Fibroblast of villous mesenchyme (primary cell): Measurements from ENCODE around the gene NCOA1. TPM values are rescaled to one million over a fixed set of nuclear protein-coding genes. Genes with fewer than 3 reads are reported as not detected.

Source experiments
- DNase-seq: peaks from one replicate; pipeline ENCODE4 v3.0.0-alpha.2; 2010; ENCODE audit warnings: low read depth
- H3K4me3 ChIP-seq: 2 replicates; pipeline ENCODE4 v1.5.1; 2011; ENCODE audit warnings: low read depth, mild to moderate bottlenecking, low read length
- CTCF ChIP-seq: IDR thresholded peaks from 2 replicates; pipeline ENCODE4 v1.5.1; 2012; ENCODE audit warnings: low read depth, mild to moderate bottlenecking, low read length; ENCODE audit not compliant: insufficient read depth
- total RNA-seq: library from RNA; depleted of rRNA; stranded (reverse); fragments of >200 nt; gene quantifications from 2 replicates; pipeline ENCODE4 v1.2.3, GENCODE V29; 2012

The NCOA1 gene
- total RNA-seq, 1 donor, result 19.0 TPM

- TF ChIP-seq CTCF, result no peak
- H3K4me3 ChIP-seq, result no peak overlapping the region
- DNase-seq, result no peak
Measured at GRCh38 chr2:24486636-24487205, 4.3 kb upstream of the NCOA1 start.

GRCh38 chr2:24489465-24490180, 1.4 kb upstream of the NCOA1 start:
- no peak overlapping the region for H3K4me3 ChIP-seq
- no peak for TF ChIP-seq CTCF

GRCh38 chr2:24490181-24490689, 819 bp upstream of the NCOA1 start:
- no peak for TF ChIP-seq CTCF
- DNase-seq, result peak; percentile 32
- H3K4me3 ChIP-seq, result peak overlapping the region; percentile 54

More at GRCh38 chr2:24489465-24490180, 1.4 kb upstream of the NCOA1 start:
- no peak for DNase-seq

GRCh38 chr2:24491542-24492420, 727 bp downstream of the NCOA1 start:
- DNase-seq, result peak; percentile 25
- peak overlapping the region; percentile 86 for H3K4me3 ChIP-seq
- TF ChIP-seq CTCF, result no peak

GRCh38 chr2:24492421-24493279, 1.6 kb downstream of the NCOA1 start:
- DNase-seq, result peak; percentile 53
- H3K4me3 ChIP-seq, result peak overlapping the region; percentile 86
- no peak for TF ChIP-seq CTCF

GRCh38 chr2:24493713-24494112, 2.7 kb downstream of the NCOA1 start:
- TF ChIP-seq CTCF, result no peak
- peak; percentile 81 for DNase-seq
- H3K4me3 ChIP-seq, result no peak overlapping the region
